Bronchial epithelial cell (primary cell): ENCODE results near the gene LZTS2. TPM values are rescaled to one million over a fixed set of nuclear protein-coding genes. Genes with fewer than 3 reads are reported as not detected.

ENCODE experiments used
- DNase-seq: peaks from one replicate; pipeline ENCODE4 v3.0.0-alpha.2; 2010; ENCODE audit warnings: low read depth
- FAIRE-seq: peaks from 2 replicates; lab custom pipeline; 2011; peaks lifted over from hg19 to GRCh38; lab: Jason Lieb, UNC
- H3K27me3 ChIP-seq: 2 replicates; pipeline ENCODE4 v1.5.1; 2011; ENCODE audit warnings: low read length; ENCODE audit not compliant: control insufficient read depth, insufficient read depth
- H3K36me3 ChIP-seq: 2 replicates; pipeline ENCODE4 v1.5.1; 2011; ENCODE audit warnings: low read length; ENCODE audit not compliant: control insufficient read depth, insufficient read depth
- H3K4me3 ChIP-seq: 2 replicates; pipeline ENCODE4 v1.5.1; 2011; ENCODE audit warnings: mild to moderate bottlenecking, low read depth, low read length, control low read depth
- total RNA-seq: library from RNA; depleted of rRNA; stranded (reverse); fragments of >200 nt; gene quantifications from 2 replicates; pipeline ENCODE4 v1.2.1, GENCODE V29; 2014
- TF ChIP-seq, protein P1 (sequence below): IDR thresholded peaks from 2 replicates; pipeline ENCODE4 v1.5.1; 2011; ENCODE audit warnings: mild to moderate bottlenecking, moderate library complexity, low read length, control low read depth, inconsistent platforms; ENCODE audit not compliant: insufficient read depth, severe bottlenecking

LZTS2 gene
- total RNA-seq, 1 donor from 2014 or later: 30.0 TPM

- Histone ChIP-seq H3K36me3 (no peaks in the 10 kb centered on the region), H3K27me3 (peaks cover 8% of the 10 kb centered on the region), H3K4me3 (no peak overlapping the region)
- DNase-seq (no peak), FAIRE-seq (no peak)
- TF ChIP-seq, protein P1, sequence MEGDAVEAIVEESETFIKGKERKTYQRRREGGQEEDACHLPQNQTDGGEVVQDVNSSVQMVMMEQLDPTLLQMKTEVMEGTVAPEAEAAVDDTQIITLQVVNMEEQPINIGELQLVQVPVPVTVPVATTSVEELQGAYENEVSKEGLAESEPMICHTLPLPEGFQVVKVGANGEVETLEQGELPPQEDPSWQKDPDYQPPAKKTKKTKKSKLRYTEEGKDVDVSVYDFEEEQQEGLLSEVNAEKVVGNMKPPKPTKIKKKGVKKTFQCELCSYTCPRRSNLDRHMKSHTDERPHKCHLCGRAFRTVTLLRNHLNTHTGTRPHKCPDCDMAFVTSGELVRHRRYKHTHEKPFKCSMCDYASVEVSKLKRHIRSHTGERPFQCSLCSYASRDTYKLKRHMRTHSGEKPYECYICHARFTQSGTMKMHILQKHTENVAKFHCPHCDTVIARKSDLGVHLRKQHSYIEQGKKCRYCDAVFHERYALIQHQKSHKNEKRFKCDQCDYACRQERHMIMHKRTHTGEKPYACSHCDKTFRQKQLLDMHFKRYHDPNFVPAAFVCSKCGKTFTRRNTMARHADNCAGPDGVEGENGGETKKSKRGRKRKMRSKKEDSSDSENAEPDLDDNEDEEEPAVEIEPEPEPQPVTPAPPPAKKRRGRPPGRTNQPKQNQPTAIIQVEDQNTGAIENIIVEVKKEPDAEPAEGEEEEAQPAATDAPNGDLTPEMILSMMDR: no peak
These were observed 53.9 kb downstream of the LZTS2 start for GRCh38 chr10:101053516-101053915.

- no peak for DNase-seq
- Histone ChIP-seq H3K4me3 (no peak overlapping the region), H3K27me3 (peaks cover under 1% of the 10 kb centered on the region), H3K36me3 (no peaks in the 10 kb centered on the region)
- TF ChIP-seq, protein P1: no peak
- FAIRE-seq: no peak
These were observed 54.7 kb downstream of the LZTS2 start for GRCh38 chr10:101054351-101054750.

GRCh38 chr10:101054876-101055275 is 55.3 kb downstream of the LZTS2 start:
- no peak overlapping the region for H3K4me3 ChIP-seq
- no peaks in the 10 kb centered on the region for H3K36me3 ChIP-seq
- no peaks in the 10 kb centered on the region for H3K27me3 ChIP-seq
- no peak for FAIRE-seq
- DNase-seq: no peak
- TF ChIP-seq, protein P1: no peak

DNA sequence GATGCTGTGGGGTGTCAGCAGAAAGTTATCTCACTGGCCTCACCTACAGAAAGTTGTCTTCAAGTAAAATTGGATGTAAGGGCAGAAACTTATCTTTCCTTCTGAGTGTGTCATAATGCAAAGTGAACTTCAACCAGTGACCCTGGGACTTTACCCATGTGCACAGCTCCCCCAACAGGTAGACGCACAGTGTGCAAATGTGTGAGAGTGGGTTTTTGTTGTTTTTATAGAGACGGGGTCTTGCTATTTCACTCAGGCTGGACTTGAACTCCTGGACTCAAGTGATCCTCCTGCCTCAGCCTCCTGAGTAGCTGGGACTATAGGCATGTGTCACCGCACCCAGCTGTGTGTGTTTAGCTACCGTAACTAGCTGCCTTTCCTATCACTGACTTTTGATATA is 55.8 kb downstream of the LZTS2 start:
- TF ChIP-seq, protein P1: no peak
- no peaks in the 10 kb centered on the region for H3K27me3 ChIP-seq
- no peak for FAIRE-seq
- no peaks in the 10 kb centered on the region for H3K36me3 ChIP-seq
- DNase-seq: no peak
- no peak overlapping the region for H3K4me3 ChIP-seq

- FAIRE-seq (no peak), DNase-seq (no peak)
- TF ChIP-seq, protein P1: no peak
- Histone ChIP-seq H3K36me3 (no peaks in the 10 kb centered on the region), H3K27me3 (no peaks in the 10 kb centered on the region), H3K4me3 (no peak overlapping the region)
These were observed 57.0 kb downstream of the LZTS2 start for GRCh38 chr10:101056365-101057151.

Other genes with a start within 250 kb of the LZTS2 start
- 12.1 and 15.1 TPM in 2 replicates for gene SLF2, start 86.8 kb upstream of the LZTS2 start, total RNA-seq
- 0.26 and 0.51 TPM in 2 replicates for gene SEMA4G, start 30.3 kb upstream of the LZTS2 start, total RNA-seq
- 47.7 and 73.5 TPM in 2 replicates for gene MRPL43, start 12.3 kb upstream of the LZTS2 start, total RNA-seq
- gene TWNK, start 12.3 kb upstream of the LZTS2 start, total RNA-seq: 7.9 and 14.7 TPM in 2 replicates
- gene PDZD7, start 31.3 kb downstream of the LZTS2 start, total RNA-seq: 0.13 and 0.26 TPM in 2 replicates
- gene SFXN3, start 31.4 kb downstream of the LZTS2 start, total RNA-seq: 14.0 and 16.1 TPM in 2 replicates
- gene KAZALD1, start 62.2 kb downstream of the LZTS2 start, total RNA-seq: 1.6 and 4.0 TPM in 2 replicates
- not detected in 2 replicates for gene TLX1, start 131.5 kb downstream of the LZTS2 start, total RNA-seq
- not detected in 2 replicates for gene LBX1, start 229.7 kb downstream of the LZTS2 start, total RNA-seq